Adrenal gland (tissue), 5 donors: ENCODE results near the gene SELENOK.

ENCODE experiments used
- POLR2A ChIP-seq, 2 donors: fragments of 450-650 bp; IDR thresholded peaks; one replicate each; pipeline ENCODE4 v1.6.1; 2017; ENCODE audit warnings: antibody characterized with exemption in 2 of 2, mild to moderate bottlenecking in 2 of 2, moderate library complexity in 1 of 2
- TF ChIP-seq, protein P1 (sequence below), 6 experiments: fragments of 450-650 bp in 4 of 6; fragments of 200-600 bp in 2 of 6; sonication (generic) in 1 of 6; IDR thresholded peaks; 1 replicate in 5 of 6; 2 replicates in 1 of 6; pipeline versions ENCODE4 v1.5.1 to v1.8.0; 2016 to 2021; ENCODE audit warnings: antibody characterized with exemption in 6 of 6, mild to moderate bottlenecking in 2 of 6, moderate library complexity in 1 of 6
- donor health status: DM: no; HTN: no; CAD: no.

DNA sequence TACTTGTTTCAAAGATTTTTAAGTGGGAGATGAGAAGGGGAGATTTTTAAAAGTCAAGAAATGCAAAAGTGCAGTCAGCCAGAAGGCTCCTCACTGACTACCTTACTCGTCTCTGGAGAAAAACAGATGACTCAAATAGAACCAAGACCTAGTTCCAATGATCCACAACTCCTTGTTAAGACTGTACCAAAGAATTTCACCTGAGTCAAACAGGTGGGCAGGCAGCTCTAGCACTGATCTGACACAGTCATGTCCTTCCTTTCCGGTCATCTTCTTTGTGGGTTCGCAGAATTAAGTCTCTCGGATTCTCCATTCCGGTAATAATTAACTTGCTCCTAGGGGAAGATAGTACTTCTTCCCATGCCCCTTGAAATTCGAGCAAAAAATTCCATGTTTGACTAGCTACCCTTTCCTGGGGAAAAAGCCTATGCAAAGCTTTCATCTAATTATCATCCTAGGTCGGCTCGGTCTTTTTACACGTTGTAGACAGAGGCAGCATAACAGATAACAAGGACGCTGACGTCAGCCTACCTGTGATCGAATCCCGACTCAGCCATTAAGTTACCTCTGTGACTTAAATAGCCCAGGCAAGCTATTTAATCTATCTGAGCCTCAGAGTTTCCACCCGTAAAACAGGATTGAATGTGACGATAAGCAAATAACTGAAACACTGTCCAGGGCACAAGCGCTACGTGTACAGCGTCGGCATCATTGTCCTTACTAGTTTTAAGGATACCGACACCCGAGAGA is 758 bp downstream of the SELENOK start:
- TF ChIP-seq, protein P1, sequence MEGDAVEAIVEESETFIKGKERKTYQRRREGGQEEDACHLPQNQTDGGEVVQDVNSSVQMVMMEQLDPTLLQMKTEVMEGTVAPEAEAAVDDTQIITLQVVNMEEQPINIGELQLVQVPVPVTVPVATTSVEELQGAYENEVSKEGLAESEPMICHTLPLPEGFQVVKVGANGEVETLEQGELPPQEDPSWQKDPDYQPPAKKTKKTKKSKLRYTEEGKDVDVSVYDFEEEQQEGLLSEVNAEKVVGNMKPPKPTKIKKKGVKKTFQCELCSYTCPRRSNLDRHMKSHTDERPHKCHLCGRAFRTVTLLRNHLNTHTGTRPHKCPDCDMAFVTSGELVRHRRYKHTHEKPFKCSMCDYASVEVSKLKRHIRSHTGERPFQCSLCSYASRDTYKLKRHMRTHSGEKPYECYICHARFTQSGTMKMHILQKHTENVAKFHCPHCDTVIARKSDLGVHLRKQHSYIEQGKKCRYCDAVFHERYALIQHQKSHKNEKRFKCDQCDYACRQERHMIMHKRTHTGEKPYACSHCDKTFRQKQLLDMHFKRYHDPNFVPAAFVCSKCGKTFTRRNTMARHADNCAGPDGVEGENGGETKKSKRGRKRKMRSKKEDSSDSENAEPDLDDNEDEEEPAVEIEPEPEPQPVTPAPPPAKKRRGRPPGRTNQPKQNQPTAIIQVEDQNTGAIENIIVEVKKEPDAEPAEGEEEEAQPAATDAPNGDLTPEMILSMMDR (IDR thresholded peaks at IDR 0.05) = no peak
- TF ChIP-seq POLR2A (IDR thresholded peaks at IDR 0.05) = no peak
